GM19452 (cell line): ENCODE measurements around the gene TSPAN11.

Experiments
- ATAC-seq: cut with Tn5 transposase; IDR thresholded peaks from one replicate; pipeline ENCODE4 v1.9.1; 2021; ENCODE audit not compliant: unreplicated experiment

Gene TSPAN11

GRCh38 chr12:30977537-30978349, 51.2 kb downstream of the TSPAN11 start:
- no peak for ATAC-seq

- ATAC-seq = no peak
These were observed 52.1 kb downstream of the TSPAN11 start for GRCh38 chr12:30978639-30979038.

- no peak for ATAC-seq
These were observed 53.1 kb downstream of the TSPAN11 start for GRCh38 chr12:30979371-30980259.

GRCh38 chr12:30980955-30981662, 54.6 kb downstream of the TSPAN11 start:
- ATAC-seq = no peak

GRCh38 chr12:30982413-30982812, 55.9 kb downstream of the TSPAN11 start:
- no peak for ATAC-seq

- ATAC-seq = no peak
These were observed 59.4 kb downstream of the TSPAN11 start for GRCh38 chr12:30985814-30986452.

GRCh38 chr12:30988086-30988485, 61.5 kb downstream of the TSPAN11 start:
- no peak for ATAC-seq

GRCh38 chr12:30988646-30989286, 62.2 kb downstream of the TSPAN11 start:
- ATAC-seq = no peak

GRCh38 chr12:30989754-30990153, 63.2 kb downstream of the TSPAN11 start:
- ATAC-seq = peak; percentile 59

GRCh38 chr12:30990316-30990715, 63.8 kb downstream of the TSPAN11 start:
- no peak for ATAC-seq

- ATAC-seq = no peak
These were observed 64.2 kb downstream of the TSPAN11 start for GRCh38 chr12:30990776-30991175.

- ATAC-seq = no peak
These were observed 64.9 kb downstream of the TSPAN11 start for GRCh38 chr12:30991466-30991865.

- no peak for ATAC-seq
These were observed 65.8 kb downstream of the TSPAN11 start for GRCh38 chr12:30992381-30992780.

- no peak for ATAC-seq
These were observed 67.2 kb downstream of the TSPAN11 start for GRCh38 chr12:30993766-30994165.

- ATAC-seq = no peak
These were observed 67.7 kb downstream of the TSPAN11 start for GRCh38 chr12:30994274-30994673.

GRCh38 chr12:30996255-30996654, 69.7 kb downstream of the TSPAN11 start:
- ATAC-seq = no peak

- no peak for ATAC-seq
These were observed 70.2 kb downstream of the TSPAN11 start for GRCh38 chr12:30996752-30997151.

- no peak for ATAC-seq
These were observed 71.3 kb downstream of the TSPAN11 start for GRCh38 chr12:30997685-30998440.

GRCh38 chr12:30999011-30999410, 72.5 kb downstream of the TSPAN11 start:
- no peak for ATAC-seq

- ATAC-seq = no peak
These were observed 73.2 kb downstream of the TSPAN11 start for GRCh38 chr12:30999723-31000122.
